ENCODE data around the gene NUB1. TPM values are rescaled to one million over a fixed set of nuclear protein-coding genes. Genes with fewer than 3 reads are reported as not detected.

The NUB1 gene
- total RNA-seq, 1 donor from 2014 or later = 41.5 TPM

- no peak overlapping the region for H3K27ac Mint-ChIP-seq (ENCODE audit: unreplicated experiment)
- H3K4me3 Mint-ChIP-seq (ENCODE audit: unreplicated experiment) = no peak overlapping the region
- H3K36me3 Mint-ChIP-seq (ENCODE audit: low read depth, unreplicated experiment) = peaks cover 2% of the 10 kb centered on the region
- peaks cover 3% of the 10 kb centered on the region for H3K9me3 Mint-ChIP-seq (ENCODE audit: unreplicated experiment)
- peaks cover 18% of the 10 kb centered on the region for H3K27me3 Mint-ChIP-seq (ENCODE audit: unreplicated experiment)
- H3K4me1 Mint-ChIP-seq (ENCODE audit: unreplicated experiment) = peaks cover 3% of the 10 kb centered on the region
- no peak for DNase-seq (ENCODE audit: low spot score)
- no peak for TF ChIP-seq CTCF (IDR thresholded peaks at IDR 0.05; ENCODE audit: unreplicated experiment)
Observed at GRCh38 chr7:151415375-151416105, 73.9 kb downstream of the NUB1 start.

GRCh38 chr7:151416112-151416940 is 74.7 kb downstream of the NUB1 start:
- no peak for DNase-seq (ENCODE audit: low spot score)
- no peak for TF ChIP-seq CTCF (IDR thresholded peaks at IDR 0.05; ENCODE audit: unreplicated experiment)
- no peaks in the 10 kb centered on the region for H3K4me1 Mint-ChIP-seq (ENCODE audit: unreplicated experiment)
- H3K4me3 Mint-ChIP-seq (ENCODE audit: unreplicated experiment) = no peak overlapping the region
- peaks cover 12% of the 10 kb centered on the region for H3K27me3 Mint-ChIP-seq (ENCODE audit: unreplicated experiment)
- H3K27ac Mint-ChIP-seq (ENCODE audit: unreplicated experiment) = no peak overlapping the region
- peaks cover 4% of the 10 kb centered on the region for H3K36me3 Mint-ChIP-seq (ENCODE audit: low read depth, unreplicated experiment)
- H3K9me3 Mint-ChIP-seq (ENCODE audit: unreplicated experiment) = peaks cover 5% of the 10 kb centered on the region

GRCh38 chr7:151416941-151417315 is 75.3 kb downstream of the NUB1 start:
- Mint-ChIP-seq H3K4me3 (ENCODE audit: unreplicated experiment) (no peak overlapping the region), H3K4me1 (ENCODE audit: unreplicated experiment) (no peaks in the 10 kb centered on the region), H3K9me3 (ENCODE audit: unreplicated experiment) (peaks cover 8% of the 10 kb centered on the region), H3K36me3 (ENCODE audit: low read depth, unreplicated experiment) (peaks cover 7% of the 10 kb centered on the region), H3K27me3 (ENCODE audit: unreplicated experiment) (peaks cover 8% of the 10 kb centered on the region), H3K27ac (ENCODE audit: unreplicated experiment) (no peak overlapping the region)
- no peak for TF ChIP-seq CTCF (IDR thresholded peaks at IDR 0.05; ENCODE audit: unreplicated experiment)
- no peak for DNase-seq (ENCODE audit: low spot score)

- Mint-ChIP-seq H3K27ac (ENCODE audit: unreplicated experiment) (no peak overlapping the region), H3K27me3 (ENCODE audit: unreplicated experiment) (peaks cover 2% of the 10 kb centered on the region)
Observed at GRCh38 chr7:151420144-151420543, 78.5 kb downstream of the NUB1 start.

More at GRCh38 chr7:151420144-151420543, 78.5 kb downstream of the NUB1 start:
- Mint-ChIP-seq H3K36me3 (ENCODE audit: low read depth, unreplicated experiment) (peaks cover 13% of the 10 kb centered on the region), H3K4me3 (ENCODE audit: unreplicated experiment) (no peak overlapping the region), H3K9me3 (ENCODE audit: unreplicated experiment) (peaks cover 13% of the 10 kb centered on the region), H3K4me1 (ENCODE audit: unreplicated experiment) (no peaks in the 10 kb centered on the region)
- DNase-seq (ENCODE audit: low spot score) = no peak
- TF ChIP-seq CTCF (IDR thresholded peaks at IDR 0.05; ENCODE audit: unreplicated experiment) = no peak

Measured in endothelial cell (in vitro differentiated cells).